Right ventricle myocardium superior (tissue), 1 donor: ENCODE measurements around the gene EOGT. TPM values are rescaled to one million over a fixed set of nuclear protein-coding genes. Genes with fewer than 3 reads are reported as not detected.
A peak's percentile ranks its signal among the peaks of the same experiment; 100 is the strongest.

Experiments
- ATAC-seq: fragments of 200-7000 bp; cut with Tn5 transposase; one replicate; pipeline ENCODE4 v1.9.1; 2020; ENCODE audit warnings: mild to moderate bottlenecking; ENCODE audit not compliant: poor library complexity
- DNase-seq: peaks from one replicate; pipeline ENCODE4 v3.0.0-alpha.2; 2020
- intact Hi-C: fragments of 100-400 bp; cut with DNase I; formaldehyde crosslinking; loops from one replicate; pipeline ENCODE4 v1.11.2; 2022
- total RNA-seq: library from RNA; stranded (reverse); fragmentation: NEBNext Ultra II Directional; extraction: Animal tissue kit (Norgen Biotek cat#: 25700); gene quantifications from one replicate; pipeline ENCODE4 v1.2.1, GENCODE V29; 2021
- donor health status: DM: no; HTN: yes; CAD: no; lungs with severe emphysema.

EOGT gene
- total RNA-seq, 1 donor from 2014 or later, result 28.7 TPM

- peak; percentile 23 for ATAC-seq
- intact Hi-C loops, result no loop called here
- peak; percentile 66 for DNase-seq
Measured at GRCh38 chr3:69012100-69012799, 1.2 kb downstream of the EOGT start.

- DNase-seq, result no peak
- intact Hi-C loops, result no loop called here
- ATAC-seq, result no peak
Measured at GRCh38 chr3:69011096-69011730, 2.3 kb downstream of the EOGT start.

- no peak for DNase-seq
Measured at GRCh38 chr3:69009559-69010410, 3.7 kb downstream of the EOGT start.

GRCh38 chr3:69008980-69009379 lies 4.5 kb downstream of the EOGT start:
- DNase-seq, result no peak
- ATAC-seq, result no peak
- intact Hi-C loops, result no loop called here

More at GRCh38 chr3:69009559-69010410, 3.7 kb downstream of the EOGT start:
- ATAC-seq, result no peak
- intact Hi-C loops, result no loop called here

- ATAC-seq, result no peak
- intact Hi-C loops, result no loop called here
- no peak for DNase-seq
Measured at GRCh38 chr3:69005791-69006482, 7.5 kb downstream of the EOGT start.

- intact Hi-C loops, result no loop called here
- ATAC-seq (no peak), DNase-seq (no peak)
Measured at GRCh38 chr3:69005071-69005790, 8.3 kb downstream of the EOGT start.

GRCh38 chr3:69004138-69004537 lies 9.3 kb downstream of the EOGT start:
- ATAC-seq (no peak), DNase-seq (no peak)
- intact Hi-C loops, result no loop called here

- no peak for DNase-seq
- intact Hi-C loops, result no loop called here
- ATAC-seq, result no peak
Measured at GRCh38 chr3:68999605-69000004, 13.9 kb downstream of the EOGT start.

GRCh38 chr3:68999158-68999557 lies 14.3 kb downstream of the EOGT start:
- DNase-seq (no peak), ATAC-seq (no peak)
- intact Hi-C loops, result no loop called here

- intact Hi-C loops, result no loop called here
- DNase-seq (no peak), ATAC-seq (no peak)
Measured at GRCh38 chr3:68997887-68998286, 15.6 kb downstream of the EOGT start.

- DNase-seq (no peak), ATAC-seq (peak; percentile 68)
- intact Hi-C loops, result no loop called here
Measured at GRCh38 chr3:68996356-68996995, 17.0 kb downstream of the EOGT start.

- intact Hi-C loops, result no loop called here
- no peak for DNase-seq
Measured at GRCh38 chr3:68988740-68989139, 24.7 kb downstream of the EOGT start.

GRCh38 chr3:68987322-68987721 lies 26.2 kb downstream of the EOGT start:
- DNase-seq, result no peak
- intact Hi-C loops, result no loop called here
- ATAC-seq, result no peak

More at GRCh38 chr3:68988740-68989139, 24.7 kb downstream of the EOGT start:
- no peak for ATAC-seq

GRCh38 chr3:68986496-68987208 lies 26.8 kb downstream of the EOGT start:
- intact Hi-C loops, result no loop called here
- ATAC-seq, result no peak

GRCh38 chr3:68985146-68985790 lies 28.2 kb downstream of the EOGT start:
- intact Hi-C loops, result no loop called here
- ATAC-seq (no peak), DNase-seq (no peak)

More at GRCh38 chr3:68986496-68987208, 26.8 kb downstream of the EOGT start:
- no peak for DNase-seq

- intact Hi-C loops, result no loop called here
- DNase-seq (no peak), ATAC-seq (no peak)
Measured at GRCh38 chr3:68984011-68984530, 29.4 kb downstream of the EOGT start.
